NCI-H510A treated with DMSO at 0.1 percent for 48 hours (cell line): ENCODE data around the gene HTRA1.

ENCODE experiments used
- DNase-seq: peaks from one replicate; lab custom pipeline; 2025; lab: John Stamatoyannopoulos, UW

The HTRA1 gene

DNA sequence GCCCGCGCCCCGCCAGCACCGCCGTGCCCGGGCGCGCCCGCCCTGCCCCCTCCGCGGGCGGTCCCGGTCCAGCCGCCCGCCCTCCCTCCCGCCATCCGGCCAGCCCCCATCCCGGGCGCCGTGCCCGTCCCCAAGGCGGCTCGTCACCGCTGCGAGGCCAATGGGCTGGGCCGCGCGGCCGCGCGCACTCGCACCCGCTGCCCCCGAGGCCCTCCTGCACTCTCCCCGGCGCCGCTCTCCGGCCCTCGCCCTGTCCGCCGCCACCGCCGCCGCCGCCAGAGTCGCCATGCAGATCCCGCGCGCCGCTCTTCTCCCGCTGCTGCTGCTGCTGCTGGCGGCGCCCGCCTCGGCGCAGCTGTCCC lies at the start of gene HTRA1:
TSS of gene HTRA1 (plus strand) at position 187 of the 362 bp plus-strand sequence. CDS start at position 287, 100 bp downstream.
- DNase-seq, result peak; percentile 28

DNA sequence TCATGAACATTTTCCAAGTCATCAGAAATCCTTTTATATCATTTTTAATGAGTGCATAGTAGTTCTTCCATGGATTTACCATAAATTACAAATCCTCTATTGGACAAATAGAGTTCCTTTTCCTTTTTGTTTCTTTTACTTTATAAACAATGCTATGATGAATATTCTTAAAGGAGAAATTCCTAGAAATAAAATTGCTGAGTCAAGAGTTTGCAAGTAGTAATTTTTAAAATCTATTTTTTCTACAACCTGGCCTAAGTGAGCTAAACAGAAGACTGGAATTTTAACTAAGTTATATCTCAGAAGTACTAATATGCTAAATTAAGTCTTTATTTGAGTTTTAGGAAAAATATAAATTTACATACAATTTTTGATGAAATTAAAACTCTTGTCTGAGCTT lies 48.0 kb upstream of the HTRA1 start:
- no peak for DNase-seq

DNA sequence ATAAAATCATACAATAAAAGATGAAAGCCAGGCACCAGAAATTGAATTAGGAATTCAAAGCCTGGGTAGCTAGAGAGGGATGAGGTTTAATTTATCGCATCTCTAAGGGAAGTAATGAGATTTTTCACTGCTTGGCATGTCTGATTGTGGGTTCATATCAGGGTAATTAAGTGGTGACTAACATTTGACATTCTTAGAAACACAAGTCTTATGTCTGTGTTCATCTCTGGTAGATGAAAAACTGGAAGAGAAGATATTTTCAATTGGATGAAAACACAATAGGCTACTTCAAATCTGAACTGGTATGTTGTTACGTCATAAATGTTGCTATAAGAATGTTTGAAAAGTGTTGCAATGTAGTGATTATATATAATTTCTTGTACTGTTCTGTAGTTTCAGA lies 43.7 kb upstream of the HTRA1 start:
- DNase-seq, result no peak

DNA sequence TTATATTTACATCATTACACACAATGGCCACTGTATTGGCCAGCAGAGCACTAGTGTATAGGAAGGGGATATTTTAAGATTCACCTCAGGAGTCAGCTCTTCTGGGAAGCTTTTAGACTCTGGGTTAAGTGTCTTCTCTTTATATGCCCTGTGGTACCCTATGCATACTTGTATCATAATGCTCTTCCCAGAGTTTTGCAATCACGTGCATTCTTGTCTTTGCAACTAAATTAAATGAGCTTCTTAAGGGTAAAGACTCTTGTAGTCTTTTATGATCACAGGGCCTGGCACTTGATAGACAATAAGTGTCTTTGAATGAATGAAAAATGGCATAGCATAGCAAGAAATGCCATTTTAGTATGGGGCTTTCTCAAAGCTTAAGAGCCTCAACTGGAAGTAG lies 42.3 kb upstream of the HTRA1 start:
- DNase-seq, result no peak

DNA sequence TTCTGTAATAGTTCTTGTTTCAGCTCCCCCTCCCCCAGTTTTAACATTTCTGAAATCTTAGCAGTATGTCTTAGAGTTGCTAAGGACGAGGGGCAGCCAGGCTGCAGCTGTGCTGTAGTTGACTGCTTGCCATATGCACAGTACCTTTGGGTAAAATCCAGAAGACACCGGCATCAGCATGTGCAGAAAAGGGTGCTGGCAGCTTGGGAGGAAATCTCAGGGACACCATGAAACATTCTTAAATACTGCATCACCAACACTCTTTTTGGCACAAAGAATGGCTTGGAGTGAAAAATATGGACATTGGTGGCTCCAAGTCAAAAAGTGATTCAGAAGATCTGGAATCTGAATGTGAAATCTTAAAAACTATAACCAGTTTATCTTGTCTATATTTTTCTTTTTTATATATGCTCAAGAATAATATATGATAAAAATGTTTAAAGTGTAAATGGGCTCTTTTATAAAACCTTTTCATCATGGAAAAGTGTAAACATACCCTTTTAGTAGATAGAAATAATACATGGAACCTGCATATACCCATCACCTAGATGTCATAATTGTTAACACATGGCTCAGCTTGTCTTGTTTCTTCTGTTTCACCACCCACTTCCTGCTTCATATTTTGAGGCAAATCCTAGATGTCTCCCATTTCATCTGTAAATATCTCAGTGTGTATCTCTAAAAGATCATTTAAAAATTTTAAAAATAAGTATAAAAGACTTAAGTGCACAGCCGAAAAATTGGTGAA lies 41.3 kb upstream of the HTRA1 start:
- DNase-seq, result no peak

DNA sequence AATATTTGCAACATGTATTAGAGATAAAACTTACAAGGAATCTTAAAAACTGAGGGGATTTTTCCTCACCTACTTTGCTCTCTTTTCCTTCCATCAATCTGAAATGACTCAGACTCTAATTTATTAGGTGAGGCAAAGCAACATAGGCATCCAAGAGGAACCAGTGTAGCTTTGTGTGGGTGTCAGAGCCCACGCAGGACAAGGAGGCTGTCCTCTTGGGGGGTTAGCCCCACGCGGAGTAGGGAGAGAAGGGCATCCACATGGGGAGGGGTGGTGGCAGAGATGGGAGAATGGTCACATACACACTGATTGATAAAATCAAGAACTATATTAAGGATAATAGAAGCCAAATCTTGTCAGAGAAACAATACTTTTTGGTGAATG lies 40.7 kb upstream of the HTRA1 start:
- DNase-seq, result no peak

DNA sequence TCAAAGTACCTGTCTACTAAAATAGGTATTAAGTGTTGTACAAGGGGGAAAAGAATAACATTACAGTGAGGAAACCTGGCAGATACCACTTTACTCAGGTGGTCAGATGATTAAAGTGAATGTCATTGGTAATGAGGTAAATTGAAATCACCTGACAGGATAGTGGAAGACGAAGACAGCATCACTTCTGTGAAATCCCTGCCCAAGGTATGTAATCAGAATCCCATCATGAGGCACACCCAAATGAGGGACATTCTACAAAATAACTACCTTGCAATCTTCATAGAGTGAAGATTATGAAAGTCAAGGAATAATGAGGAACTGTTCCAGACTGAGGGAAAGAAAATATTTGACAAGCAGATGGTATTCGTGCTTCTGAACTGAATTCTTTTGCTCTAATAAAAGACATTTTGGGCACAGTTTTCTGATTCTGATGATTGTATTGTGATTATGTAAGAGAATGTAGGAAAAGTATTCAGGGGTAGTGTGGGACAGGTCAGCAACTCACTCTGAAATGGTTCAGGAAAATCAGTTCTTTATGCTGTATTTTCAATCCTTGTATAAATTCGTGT lies 40.2 kb upstream of the HTRA1 start:
- DNase-seq, result no peak

DNA sequence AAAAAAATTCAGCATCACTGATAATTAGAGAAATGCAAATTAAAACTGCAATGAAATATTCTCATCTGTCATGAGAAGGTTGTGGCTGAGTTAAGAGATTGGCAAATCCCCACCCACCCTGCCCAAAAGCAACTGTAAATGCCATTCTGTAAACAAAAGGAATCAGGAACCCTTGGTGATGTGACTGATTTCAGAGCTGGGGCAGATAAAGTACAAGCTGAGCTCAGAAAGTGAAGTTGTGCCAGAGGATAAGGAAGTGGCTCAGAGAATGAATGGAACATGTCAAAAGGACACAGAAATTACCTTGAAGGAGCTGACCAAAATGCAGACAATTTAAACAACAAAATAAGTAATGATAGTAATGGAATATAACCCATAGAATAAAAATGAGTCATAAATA lies 39.6 kb upstream of the HTRA1 start:
- no peak for DNase-seq

DNA sequence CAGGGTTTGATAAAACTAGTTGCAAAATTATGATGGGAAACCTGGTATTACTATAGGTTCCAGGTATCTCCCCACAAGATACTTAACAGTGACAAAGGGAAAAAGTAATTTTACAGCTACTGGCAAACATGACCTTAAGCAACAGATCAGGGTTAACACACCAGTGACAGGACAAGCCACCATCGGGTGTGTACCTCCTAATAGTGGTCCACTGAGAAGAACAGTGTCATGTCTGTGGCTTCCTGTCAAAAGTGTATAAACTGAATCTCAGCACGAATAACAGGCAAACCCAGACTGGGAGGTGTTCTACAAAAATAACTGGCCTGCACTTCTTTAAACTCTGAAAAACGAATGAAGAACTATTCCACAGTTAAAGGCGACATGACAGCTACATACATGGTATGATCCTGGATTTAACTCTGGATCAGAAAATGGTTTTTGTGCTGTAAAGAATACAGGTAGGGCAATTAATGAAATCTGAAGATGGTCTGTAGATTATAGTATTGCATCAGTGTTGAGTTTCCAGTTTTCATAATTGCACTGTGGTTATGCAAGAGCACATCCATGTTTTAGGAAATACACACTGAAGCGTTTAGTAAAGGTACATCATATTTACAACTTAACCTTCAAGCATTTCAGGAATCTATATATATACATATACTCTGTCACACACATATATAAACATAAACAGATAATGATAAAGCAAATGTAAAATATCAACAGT lies 38.9 kb upstream of the HTRA1 start:
- no peak for DNase-seq

DNA sequence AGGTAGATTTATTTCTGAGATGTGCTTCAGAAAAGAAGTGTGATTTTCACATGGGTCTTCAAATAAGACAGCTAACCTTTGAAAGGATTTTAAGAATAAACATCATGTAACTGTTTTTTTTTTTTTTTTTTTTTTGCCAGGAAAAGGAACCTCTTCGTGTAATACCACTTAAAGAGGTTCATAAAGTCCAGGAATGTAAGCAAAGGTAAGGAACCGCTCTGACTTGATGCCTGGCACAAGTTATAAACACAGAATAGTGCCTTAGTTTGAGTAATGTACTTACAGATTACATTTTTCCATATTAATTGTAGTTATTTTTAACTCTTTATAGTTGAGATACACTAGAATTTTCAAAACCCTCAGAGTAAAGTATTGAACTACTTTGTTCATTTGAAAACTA lies 37.3 kb upstream of the HTRA1 start:
- no peak for DNase-seq

DNA sequence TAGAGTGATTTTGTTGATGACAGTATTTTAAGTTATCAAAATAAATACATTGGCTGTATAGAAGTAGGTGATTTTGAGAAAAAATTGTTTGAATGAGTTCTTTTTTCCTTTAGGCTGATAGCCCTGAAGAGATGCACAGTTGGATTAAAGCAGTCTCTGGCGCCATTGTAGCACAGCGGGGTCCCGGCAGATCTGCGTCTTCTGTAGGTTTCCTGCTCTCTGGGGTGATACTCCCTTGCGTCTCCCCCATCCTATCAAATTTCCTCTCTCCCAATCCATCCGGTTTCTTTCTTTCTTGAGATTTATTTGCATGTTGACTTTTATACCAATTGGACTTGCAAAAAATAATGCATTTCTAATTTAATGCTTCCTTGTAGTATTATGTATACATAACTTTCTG lies 34.5 kb upstream of the HTRA1 start:
- DNase-seq, result no peak

DNA sequence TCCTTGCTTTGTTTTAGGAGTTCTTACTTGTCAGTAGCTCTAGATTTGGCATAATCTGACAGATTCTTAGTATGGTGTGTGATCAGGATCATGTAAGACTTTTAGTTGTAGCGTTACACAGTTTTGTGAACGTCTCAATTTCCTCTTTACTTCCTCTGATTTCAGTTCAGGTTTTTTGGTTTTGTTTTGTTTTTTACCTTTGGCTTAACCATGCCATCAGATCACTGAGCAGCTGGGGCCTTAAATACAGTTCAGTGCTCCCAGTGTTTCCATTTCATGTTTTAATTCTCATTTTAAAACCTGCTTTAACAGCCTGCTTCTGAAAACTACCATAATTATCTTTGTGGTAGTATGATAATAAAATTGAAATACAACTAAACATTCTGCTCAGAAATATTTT lies 34.1 kb upstream of the HTRA1 start:
- no peak for DNase-seq

DNA sequence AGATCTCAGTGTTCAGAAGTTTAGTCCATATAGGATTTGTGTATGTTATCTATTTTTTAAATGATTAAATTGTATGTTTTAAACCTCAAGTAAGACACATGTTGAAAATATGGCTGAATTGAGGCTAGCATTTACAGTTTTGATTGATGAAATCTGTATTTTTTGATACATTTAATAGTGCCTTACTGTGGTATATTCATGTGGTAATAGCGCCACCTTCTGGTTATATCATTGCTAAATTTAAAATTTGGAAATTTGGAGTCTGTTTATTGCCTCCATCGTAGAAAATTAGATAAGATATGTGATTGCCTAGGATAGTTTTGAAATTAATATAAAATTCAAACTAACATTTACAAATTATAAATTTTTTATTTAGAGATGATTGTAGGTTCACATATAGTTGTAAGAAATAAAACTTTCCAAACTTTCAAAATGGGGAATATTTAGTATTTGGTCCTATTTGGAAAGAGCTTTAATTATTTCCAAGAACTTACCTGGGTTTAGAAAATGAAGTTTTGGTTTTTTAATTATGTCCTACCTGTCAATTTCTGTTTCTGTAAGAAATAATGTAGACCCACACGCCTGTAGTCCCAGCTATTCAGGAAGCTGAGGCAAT lies 26.0 kb upstream of the HTRA1 start:
- peak; percentile 73 for DNase-seq

DNA sequence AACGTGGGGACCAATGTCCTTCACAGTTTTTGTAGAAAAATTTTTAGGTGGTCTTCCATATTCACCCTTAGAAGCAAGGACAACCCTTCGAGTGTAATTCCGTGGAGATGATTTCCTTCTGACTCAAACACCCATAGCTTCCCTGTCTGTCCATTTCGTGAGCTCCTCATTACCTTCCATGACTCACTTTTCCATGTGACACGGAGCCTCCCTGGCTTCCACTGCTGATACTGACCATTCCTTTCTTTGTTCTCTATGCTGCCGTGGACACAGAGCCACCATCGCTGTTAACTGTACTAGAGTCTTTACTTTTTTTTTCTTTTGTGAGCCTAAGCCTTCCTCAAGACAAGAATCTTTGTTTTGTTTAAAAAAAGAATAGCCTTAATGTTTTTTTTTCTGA lies 19.4 kb upstream of the HTRA1 start:
- DNase-seq, result no peak

DNA sequence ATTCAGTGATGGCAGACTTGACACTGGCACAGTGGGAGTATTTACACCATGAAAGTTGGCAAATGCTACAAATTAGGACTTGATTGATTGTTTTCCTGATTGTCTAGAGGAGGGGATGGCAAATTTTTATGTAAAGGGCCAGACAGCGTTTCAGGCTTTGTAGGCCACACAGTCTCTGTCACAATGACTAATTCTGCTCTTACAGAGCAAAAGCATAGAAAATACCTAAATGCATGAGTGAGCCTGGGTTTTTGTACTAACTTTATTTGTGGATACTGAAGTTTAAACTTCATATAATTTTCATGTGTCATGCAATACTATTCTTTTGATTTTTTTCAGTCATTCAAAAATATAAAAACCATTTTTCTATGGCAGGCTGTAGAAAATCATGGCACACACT lies 15.9 kb upstream of the HTRA1 start:
- no peak for DNase-seq

DNA sequence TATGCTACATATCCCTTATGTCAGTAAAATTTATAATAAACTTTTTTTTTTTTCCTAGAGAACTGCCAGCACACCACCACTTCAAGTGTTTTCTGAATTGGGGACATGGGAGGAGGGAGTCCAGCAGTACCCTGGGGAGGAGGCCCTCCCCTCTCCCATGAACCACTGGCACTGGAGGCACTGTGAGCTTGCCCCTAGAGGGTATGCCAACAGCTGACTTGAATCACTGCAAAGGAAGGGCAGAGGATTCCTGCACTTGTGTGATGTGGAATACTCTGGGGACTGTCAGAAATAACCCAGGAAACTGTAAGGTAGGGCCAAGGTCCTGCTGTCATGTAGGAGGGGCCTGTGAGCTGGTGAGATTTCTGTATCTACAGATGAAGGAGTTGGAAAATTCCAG lies 15.4 kb upstream of the HTRA1 start:
- DNase-seq, result no peak

DNA sequence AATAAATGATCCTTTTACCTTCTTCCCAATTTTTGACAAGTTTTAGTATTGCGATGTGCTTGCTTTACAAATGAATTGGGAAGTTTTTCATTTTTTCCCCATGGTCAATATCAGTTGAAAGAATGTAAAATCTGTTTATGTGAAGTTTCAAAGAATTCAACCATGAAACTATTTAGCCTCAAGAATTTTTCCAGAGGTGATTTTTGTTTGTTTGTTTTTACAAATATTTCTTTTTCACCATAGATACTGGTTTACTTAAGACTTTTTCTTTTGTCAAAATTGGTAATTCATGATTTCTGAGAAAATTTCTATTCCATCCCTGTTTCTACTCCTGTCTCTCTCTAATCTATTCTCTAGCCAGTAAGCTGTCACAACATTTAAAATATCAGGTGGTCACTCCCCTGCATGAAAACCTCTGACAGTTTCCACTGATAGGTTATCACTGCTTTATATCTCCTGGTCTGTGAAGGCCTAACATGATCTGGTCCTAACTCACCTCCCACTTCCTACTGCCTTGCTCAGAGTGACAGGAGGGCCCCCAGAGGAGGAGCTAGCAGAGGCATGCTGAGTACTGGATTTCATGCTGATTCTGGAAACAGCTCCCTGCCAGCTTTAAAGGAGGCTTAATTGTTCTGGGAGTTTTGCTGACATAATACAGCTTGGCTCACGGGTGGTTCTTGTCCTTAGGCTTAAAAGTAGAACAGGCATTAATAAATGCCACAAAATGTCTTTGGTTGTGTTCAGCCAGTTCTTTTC lies 14.5 kb upstream of the HTRA1 start:
- no peak for DNase-seq

DNA sequence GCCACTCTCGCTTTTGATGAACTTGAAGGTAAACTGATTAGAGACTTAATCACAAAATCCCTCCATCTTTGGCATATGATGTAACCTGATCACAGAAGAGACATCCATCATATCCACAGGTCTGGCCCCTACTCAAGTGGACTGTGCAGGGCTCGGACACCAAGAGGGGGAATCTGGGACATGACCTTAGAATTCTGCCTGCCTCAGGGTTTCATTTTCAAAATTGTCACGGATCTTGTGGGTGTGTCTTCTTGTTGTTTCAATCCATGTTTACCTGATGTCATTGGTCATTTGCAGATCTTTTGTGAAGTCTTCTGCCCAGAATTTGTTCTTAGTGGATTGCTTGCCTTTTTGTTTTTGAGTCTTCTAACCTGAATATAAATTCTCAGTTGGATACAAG lies 12.8 kb upstream of the HTRA1 start:
- DNase-seq, result no peak

DNA sequence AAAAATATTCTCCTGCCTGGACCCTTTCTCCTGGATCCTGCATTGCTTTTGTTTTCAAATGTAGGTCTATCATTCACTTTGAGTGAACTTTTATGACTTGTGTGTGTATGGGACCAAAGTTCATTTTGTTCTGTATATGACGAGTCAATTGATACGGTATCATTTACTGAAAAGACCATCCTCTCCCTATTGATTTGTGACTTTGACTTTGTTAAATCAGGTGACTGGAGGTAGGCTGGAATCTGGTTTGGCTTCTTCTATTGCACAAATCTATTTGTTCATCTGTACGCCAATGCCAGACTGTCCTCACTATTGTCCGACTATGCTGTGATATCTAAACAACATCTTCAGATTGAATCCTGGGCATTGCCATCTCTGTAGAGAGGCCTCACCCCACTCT lies 12.2 kb upstream of the HTRA1 start:
- no peak for DNase-seq

DNA sequence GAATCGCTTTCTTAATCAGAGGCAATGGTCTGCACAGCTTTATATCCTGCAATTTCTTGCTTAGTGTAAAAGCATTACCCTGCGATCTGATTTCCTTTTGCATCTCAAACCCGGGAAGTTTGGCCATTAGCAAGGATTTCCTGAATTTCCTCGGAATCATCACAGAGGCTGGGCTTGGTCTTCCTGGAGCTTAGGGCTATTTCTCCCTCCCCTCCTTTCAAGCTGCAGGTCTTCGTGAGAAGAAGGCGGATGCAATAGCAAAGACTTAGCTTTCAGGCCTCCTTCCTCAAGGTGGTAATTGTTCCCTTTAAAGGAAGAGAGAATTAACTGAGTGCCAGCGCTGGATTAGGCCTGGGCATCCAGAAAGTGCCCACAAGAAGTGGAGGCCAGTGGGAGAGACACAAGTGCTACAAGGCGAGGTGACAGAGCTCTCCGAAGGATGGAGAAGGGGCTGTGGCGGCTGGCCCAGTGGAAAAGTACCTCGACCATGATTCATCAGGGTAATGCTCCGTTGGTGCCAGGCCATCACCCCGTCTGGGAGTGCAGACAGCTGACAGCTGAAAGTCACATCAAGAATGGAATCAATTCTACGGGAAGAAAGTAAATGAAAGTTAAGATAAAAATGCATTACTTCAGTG lies 10.9 kb upstream of the HTRA1 start:
- DNase-seq, result no peak

DNA sequence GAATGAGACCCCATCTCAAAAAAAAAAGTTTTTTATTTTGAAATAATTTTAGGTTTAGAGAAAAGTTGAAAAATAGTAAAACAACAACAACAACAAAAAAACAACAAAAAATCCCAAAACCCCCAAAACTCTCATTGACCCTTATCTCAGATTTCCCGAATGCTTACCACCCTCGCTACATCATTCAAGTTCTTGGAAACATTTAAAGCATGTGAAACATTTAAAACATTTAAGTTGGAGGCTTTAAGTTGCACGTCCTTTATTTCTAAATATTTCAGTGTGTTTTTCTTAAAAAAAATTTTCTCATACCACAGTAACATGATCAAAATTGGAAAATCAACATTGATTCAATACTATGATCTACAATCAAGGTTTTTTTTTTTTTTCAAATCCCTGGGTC lies 7.3 kb upstream of the HTRA1 start:
- no peak for DNase-seq

DNA sequence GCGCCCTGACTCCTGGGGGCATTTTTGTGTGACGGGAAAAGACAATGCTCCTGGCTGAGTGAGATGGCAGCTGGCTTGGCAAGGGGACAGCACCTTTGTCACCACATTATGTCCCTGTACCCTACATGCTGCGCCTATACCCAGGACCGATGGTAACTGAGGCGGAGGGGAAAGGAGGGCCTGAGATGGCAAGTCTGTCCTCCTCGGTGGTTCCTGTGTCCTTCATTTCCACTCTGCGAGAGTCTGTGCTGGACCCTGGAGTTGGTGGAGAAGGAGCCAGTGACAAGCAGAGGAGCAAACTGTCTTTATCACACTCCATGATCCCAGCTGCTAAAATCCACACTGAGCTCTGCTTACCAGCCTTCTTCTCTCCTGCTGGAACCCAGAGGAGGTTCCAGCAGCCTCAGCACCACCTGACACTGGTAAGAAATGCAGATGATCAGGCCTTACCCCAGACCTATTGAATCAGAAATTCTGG lies 6.7 kb upstream of the HTRA1 start, which contains the start of gene ARMS2:
TSS of gene ARMS2 (plus strand) at position 51 of the 478 bp plus-strand sequence. CDS start at position 126, 75 bp downstream.
- DNase-seq, result no peak
